ENCODE measurements around the gene PPP1R14B.
A peak's percentile ranks its signal among the peaks of the same experiment; 100 is the strongest.

PPP1R14B gene

DNA sequence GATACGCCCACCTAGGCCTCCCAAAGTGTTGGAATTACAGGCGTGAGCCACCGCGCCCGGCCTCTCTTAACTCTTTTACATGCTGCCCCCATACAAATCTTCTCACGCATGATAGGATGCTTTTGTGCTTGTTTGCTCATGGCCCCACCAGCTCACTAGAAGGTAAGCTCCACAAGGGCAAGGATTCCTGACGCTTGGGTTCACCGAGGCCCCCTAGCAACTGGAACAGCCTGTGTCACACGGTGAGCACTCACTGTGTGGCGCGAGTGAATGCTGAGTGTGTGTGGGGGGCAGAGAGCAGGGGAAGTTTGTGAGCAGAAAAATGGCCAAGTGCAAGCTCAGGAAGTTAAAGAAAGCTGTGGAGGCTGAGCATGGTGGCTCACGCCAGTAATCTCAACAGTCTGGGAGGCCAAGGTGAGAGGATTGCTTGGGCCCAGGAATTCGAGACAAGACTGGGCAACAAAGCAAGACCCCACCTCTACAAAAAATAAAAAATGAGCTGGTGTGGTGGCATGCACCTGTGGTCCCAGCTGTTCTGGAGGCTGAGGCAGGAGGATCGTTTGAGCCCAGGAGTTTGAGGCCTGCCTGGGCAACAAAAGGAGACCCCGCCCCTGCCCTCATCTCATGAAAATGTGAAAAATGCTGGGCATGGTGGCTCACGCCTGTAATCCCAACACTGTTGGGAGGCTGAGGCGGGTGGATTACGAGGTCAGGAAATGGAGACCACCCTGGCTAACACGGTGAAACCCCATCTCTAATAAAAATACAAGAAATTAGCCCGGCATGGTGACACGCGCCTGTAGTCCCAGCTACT, 35.4 kb upstream of the PPP1R14B start:
- no peak for DNase-seq (ENCODE audit: low spot score)

DNA sequence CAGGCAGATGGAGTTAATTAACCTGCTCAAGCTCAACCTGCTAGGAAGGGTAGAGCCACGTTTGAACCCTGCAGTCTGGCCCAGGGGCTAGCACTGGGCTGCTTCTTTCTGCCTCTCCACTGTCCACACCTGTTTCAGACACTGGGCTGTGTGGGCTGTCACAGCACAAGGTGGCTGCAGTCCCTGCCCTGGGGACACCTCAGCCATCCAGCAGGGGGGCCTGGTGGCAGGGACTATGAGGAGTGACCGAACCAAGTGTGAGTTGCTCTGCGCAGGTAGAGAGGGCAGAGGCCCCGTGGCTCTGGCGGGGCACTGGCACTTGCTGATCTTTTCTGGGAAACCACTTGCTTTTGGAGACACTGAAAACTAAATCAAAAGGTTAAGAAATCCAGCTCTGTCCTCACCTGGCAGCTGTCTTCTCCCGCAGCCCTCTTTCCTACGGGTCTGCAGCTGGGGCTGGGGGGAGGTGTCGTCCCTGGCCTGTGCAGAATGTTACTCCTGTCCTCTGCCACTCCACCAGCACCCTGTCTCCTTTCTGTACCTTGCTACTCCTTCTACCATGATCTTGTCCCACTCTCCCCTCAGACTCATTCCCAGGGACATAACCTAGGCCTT, 31.9 kb upstream of the PPP1R14B start:
- DNase-seq (ENCODE audit: low spot score) = no peak

DNA sequence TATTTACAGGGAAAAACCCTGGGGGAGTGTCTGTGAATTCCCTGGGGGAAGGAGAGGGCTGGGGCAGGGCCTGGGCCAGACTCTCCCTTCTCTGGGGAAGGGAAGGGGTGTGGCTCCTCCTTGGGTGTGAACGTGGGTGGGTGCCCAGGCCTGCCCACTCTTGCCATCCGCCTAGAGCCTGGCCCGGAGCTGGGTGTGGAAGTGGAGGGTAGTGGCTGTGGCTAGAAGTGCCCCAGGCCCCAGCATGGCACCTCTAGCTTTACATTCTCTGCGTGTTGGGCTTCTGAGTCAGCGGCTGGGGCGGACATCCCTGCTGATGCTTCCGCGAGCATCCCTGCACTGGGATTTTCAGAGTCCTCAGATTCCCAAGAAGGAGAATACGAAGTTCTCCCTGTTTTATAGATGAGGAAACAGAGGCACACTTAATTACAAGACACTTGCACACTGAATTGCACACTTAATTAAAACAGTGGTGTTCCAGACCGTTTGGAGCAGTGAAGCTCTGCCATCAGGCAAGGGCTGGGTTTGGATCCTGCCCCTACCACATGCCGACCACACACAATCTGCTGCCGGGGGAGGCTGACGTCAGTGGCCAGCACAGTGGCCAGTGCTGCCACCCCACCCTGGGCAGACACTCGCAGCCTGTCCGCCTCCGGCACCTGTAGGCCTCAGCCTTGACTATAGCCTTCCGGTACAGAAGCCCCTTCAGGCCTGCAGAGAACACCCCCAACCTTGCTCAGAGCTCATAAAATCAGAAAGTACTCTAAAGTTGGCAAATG, 30.1 kb upstream of the PPP1R14B start:
- peak; percentile 78 for DNase-seq (ENCODE audit: low spot score)

DNA sequence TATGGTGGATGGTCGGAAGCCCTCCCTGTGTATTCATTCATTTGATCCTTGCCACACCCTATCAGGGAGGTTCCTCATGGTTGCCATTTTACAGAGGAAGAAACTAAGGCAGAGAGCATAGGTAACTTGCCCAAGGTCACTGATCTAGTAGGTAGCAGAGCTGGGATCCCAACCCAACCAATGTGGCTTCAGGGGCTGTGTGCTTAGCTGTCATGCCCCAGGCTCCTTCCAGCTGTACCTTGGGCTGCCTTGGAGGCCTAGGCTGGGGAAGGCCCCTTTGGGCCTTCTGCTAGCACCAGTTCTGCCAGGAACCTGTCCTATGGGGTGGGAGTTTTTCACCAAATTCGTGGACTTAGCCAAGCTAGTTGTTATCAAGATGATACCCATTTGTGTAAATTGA, 29.1 kb upstream of the PPP1R14B start:
- no peak for DNase-seq (ENCODE audit: low spot score)

DNA sequence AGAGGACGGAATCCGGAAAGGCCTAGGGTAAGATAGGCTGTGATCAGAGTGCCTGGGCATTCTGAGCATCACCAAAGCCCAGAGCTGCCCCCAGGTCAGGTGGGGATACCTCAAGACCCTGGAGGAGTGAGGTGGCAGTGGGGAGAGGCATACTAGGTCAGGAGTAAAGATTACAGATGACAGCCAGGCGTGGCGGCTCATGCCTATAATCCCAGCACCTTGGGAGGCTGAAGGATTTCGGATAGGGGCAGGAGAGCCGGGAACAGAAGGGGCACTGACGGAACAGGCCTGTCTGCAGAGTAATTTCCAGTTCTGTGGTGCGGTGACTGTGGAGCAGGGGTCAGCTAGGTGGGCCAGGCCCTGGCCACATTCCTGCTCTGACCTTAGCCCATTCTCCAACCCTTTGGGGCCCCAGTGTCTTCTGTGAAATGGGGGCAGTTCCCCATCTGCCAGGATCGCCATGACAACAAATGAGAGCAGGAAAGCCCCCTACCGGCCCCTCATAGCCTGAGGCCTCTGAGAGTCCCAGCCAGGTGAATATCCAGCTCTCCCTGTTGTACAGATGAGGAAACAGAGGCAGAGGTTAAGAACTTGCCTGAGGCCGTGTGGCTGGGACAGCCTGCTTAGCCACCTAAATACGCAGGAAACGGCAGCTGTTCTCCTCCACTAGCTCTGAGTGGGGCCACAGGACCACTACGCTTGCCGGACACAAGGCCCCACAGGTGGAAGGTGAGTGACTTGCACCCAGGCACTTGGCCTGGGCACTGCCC, 28.5 kb upstream of the PPP1R14B start:
- no peak for DNase-seq (ENCODE audit: low spot score)

DNA sequence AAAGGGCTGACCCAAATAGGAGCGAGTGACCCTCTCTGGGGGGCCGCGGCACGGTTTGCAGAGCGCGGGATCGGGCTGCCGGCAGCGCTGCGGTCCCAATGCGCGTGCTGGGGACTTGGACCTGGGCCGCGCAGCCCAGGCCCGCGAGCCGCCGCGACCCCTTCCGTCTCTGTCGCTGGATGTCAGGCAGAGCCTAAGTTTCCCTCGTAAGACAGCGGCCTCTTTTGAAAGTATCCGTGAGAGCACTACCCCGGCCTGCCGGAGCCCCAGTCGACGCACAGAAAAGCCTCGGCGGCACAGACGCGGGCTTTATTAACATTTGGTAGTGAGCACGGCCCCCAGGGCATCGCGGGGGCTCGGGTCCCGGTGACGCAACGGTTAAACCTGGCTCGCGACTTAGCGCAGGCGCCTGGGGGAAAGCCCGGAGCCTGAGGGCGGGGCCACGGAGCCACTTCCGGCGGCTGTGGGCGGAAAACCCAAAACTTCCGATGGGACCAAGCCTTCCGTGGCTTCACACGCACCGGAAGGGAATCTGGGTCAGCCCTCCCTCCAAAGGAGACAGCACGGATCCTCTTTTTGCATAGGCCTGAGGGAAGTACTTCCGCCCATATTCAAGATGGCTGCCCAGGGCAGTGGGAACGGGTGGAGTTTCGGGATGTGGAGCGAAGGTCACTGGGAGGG, 22.9 kb upstream of the PPP1R14B start:
- peak; percentile 98 for DNase-seq (ENCODE audit: low spot score)

DNA sequence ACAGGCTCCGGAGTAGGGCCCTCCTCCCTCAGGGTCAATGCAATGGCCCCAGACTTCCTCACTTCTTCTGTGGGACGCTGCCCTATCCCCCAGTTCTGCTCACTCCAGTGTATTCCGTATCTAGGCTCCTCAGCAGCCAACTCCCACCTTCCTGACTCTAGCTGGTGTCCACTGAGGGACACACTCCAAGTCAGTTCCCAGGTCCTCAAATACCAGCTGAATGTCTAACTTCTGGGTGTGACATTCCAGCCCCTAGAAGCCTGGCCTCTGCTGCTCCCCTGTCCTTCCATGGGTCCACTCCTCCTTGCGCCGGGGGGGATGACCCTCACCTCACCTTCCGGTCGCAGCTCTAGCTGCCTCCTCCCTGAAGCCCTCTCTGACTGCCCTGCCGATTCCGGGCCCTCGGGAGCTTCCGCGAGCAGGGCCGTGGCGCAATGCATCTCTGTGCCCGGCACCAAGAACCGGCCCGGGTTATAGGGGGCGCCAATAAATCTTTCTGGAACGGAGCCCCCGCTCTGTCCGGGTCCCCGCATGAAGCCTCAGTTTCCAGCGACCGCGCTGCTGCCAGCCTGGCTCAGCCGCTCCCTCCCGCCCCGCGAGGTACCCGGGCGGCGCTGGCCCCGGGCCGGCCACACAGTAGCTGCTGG, 22.3 kb upstream of the PPP1R14B start:
- peak; percentile 29 for DNase-seq (ENCODE audit: low spot score)

DNA sequence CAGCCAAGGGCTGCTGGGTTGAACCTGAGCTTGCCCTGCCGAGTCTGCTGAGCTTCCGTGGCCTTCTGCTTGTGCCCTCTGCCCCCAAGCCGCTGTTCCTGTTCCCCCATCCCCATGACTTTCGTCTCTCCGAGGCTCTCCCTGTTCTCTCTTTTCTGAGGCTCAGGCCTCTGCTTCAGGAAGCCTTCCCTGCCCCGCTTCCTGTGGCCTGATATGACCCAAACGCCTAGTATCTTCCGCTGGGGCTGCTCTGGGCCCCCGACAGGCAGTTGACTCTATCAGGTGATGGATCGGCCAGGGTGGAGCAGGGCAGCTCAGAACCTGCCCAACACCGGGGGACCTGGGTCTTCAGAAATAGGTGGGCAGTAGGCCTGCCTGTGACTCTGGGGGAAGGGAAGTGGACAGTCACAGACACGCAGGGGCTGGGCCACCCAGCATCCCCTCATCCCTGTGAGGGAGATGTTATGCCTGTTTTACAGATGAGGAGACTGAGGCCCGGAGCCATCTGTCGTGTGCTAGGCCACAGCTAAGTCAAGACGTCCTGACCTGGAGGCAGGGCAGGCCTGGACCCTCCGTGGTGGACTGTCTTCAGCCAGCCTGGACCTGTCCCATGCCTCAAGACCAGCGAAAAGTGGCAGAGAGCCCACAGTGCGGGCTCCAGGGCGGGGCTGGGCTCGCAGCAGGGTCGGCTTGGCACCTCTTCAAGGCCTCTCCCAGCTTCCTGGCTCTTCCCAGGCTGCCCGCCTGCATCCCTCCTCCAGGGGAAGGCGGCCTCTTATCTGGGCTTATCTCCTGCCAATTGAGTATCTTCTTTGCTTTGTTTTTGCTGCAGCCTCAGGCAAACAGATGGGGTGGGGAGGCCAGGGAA, 21.5 kb upstream of the PPP1R14B start:
- no peak for DNase-seq (ENCODE audit: low spot score)

DNA sequence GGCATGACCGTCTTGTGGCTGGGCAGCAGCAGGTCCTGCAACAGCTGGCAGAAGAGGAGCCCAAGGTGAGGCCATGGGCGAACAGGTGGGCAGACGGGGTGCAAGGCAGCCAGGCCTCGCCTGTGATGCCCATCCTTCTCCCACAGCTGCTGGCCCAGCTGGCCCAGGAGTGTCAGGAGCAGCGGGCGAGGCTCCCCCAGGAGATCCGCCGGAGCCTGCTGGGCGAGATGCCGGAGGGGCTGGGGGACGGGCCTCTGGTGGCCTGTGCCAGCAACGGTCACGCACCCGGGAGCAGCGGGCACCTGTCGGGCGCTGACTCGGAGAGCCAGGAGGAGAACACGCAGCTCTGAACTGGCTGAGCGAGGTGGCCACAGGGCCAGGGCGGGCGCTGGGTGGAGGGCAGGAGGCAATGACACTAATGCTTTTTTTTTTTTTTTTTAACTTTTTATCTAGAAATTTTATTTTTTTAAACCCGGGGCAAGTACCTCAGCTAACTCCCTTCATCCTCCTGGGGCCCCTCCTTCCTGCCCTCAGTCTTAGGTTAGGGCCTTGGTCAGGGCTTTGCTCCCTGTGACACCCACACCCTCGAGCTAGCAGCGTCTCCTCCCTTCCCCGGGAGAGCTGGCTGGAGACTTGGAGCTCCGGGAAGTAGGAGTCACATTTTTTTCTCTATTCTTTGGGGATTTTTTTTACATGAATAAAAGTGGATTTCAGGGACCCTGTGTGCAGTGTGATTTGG, 20.6 kb upstream of the PPP1R14B start:
- DNase-seq (ENCODE audit: low spot score) = no peak

DNA sequence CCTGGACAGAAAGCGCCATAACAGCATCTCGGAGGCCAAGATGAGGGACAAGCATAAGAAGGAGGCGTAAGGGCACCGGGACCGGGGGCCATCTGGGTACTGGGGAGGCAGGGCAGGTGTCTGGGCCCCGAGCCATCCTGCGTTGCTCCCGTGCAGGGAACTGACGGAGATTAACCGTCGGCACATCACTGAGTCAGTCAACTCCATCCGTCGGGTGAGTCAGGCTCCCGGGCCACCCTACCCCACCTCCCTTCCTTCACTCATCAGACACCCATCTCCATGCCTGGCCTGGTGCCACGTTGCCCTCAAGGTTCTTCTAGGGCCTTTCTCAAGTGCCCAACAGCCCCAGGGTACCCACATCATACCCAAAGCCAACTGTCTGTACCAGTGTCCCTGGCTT, 19.6 kb upstream of the PPP1R14B start:
- no peak for DNase-seq (ENCODE audit: low spot score)

DNA sequence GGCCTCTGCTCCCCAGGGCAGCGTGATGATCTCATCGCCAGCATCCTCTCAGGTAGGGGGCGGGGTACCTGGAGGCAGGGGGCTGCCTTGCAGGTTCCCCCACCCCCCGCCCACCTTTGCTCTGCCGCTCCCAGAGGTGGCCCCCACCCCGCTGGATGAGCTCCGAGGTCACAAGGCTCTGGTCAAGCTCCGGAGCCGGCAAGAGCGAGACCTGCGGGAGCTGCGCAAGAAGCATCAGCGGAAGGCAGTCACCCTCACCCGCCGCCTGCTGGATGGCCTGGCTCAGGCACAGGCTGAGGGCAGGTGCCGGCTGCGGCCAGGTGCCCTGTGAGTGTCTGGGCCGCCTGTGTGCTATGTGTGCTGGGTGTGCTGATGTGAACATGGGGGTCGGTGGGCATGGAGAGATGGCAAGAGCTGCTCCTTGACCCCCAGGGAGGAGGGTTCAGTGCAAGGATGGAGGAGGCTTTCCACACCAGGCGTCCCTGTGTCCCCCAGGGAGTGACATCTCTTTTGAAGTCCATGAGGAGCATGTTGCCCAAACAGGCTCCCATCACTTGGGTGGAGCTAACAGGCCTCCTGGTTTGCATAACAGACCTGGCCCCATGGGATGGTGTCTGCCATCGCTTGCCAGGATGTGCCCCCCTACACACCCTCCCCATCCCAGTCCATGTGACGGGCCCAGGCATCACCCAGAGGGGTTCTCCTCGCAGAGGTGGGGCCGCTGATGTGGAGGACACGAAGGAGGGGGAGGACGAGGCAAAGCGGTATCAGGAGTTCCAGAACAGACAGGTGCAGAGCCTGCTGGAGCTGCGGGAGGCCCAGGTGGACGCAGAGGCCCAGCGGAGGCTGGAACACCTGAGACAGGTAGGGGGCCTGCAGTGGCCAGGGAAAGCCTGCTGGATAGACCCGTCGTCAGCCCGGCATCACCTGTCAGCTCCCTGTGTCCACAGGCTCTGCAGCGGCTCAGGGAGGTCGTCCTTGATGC, 18.7 kb upstream of the PPP1R14B start:
- DNase-seq (ENCODE audit: low spot score) = no peak

DNA sequence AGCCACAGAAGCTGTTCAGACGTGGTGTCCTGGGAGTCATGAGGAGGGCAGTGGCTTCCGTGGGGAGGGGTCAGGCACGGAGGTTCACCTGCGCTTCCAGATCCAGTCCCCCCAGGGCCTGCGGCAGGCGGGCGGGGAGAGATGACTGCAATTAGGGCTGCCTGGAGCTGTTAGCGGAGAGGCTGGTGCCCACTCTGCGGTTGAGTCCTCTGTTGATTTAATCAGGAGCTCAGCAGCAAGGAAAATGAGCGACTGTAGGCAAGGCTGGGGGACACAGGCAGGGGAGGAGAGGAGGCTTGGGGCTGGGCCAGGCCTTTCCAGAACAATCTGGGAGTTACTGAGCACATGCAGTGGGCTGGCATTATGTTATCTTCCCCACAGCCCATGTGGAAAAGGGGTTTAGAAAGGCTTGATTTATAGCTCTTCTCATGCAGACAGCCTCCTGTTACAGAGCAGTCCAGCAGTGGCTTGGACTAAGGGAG, 17.7 kb upstream of the PPP1R14B start:
- DNase-seq (ENCODE audit: low spot score) = no peak

DNA sequence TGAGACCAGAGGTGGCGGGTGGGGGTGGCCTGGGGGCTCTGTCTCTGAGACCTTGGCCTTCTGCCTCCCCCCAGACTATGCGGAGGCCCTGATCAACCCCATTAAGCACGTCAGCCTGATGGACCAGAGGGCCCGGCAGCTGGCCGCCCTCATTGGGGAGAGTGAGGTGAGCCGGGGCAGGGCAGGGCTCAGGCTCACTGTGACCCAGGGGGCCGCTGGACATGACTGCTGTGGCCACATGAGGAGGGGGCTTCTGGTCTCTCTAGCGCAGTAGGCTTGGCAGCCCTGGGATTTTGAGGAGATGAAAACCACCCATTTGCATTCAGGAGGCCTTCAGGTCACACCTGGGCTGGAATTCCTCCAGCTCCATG, 17.2 kb upstream of the PPP1R14B start:
- DNase-seq (ENCODE audit: low spot score) = no peak

DNA sequence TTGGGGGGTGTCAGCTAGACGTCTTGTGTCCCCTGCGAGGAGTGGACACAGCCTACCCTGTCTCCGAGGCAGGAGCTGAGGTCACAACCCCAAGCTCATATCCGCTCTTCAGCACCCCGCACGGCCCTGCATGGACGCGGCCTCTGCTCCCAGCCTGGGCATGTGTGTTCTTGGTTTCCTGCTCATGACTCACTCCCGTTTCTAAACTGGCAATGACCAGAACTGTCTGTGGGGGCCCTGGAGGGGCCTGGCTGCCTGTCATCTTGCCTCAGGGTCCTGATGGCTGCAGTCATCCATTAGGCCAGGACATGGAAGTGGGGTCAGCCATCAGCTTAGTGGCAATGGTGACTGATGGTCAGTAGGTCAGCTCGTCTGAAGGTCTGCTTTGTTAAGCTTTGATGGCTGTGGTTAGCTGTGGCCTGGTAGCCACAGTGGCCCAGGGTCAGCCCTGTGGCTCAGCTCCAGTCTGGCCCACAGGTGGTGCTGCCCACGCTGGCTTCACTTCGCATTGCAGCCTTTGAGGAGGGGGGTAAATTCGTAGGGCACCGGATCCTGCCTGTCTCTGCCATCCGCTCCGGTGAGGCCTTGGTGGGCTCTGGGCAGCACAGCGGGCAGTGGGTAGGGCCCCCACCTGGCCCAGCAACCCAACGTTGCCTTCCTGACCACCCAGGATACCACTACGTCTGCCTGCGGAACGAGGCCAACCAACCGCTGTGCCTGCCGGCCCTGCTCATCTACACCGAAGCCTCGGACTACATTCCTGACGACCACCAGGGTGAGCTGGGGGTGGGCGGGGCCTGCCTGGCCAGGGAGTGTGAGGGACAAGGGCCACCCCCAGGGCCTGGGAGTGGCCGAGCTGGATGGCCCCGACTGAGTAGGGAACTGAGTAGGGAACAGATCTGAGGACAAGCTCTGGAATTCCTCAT, 16.5 kb upstream of the PPP1R14B start:
- DNase-seq (ENCODE audit: low spot score) = no peak

DNA sequence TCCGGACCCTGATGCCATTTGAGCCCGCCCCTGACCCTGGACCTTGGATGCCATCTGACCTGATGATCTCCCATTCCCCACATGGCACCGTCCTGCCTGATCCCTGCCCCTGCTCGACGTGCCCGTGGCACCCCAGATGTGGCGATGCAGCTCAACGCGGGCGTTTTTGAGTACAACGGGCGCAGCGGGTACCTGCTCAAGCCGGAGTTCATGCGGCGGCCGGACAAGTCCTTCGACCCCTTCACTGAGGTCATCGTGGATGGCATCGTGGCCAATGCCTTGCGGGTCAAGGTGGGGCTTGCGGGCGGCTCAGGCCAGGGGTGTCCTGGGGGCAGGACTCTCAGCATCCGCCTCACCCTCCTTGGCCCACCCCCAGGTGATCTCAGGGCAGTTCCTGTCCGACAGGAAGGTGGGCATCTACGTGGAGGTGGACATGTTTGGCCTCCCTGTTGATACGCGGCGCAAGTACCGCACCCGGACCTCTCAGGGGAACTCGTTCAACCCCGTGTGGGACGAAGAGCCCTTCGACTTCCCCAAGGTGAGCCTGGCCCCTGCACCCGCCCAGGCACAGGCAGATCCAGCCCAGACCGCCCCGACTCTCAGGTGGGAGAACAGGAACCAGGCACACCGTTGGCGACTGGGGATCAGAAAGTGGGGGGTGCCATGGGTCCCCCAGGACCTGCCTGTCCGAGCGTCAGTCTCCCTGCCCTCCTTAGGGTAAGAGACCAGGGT, 15.7 kb upstream of the PPP1R14B start:
- no peak for DNase-seq (ENCODE audit: low spot score)

DNA sequence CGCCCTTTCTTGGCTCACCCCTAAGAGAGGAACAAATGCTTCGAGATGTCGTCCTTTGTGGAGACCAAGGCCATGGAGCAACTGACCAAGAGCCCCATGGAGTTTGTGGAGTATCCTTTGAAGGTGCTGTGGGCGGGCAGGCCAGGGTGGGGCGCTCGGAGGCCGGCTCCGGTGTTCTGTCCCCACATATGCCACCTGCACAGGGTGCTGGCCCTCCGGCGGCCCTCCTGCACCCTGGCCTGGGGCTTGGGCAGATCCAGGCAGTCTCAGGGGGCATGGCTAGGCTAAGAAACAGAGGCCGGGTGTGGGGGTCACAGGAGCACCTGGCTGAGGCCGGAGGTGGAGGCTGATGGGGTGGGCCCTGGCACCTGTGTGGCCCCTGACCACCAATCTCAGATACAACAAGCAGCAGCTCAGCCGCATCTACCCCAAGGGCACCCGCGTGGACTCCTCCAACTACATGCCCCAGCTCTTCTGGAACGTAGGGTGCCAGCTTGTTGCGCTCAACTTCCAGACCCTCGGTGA, 14.9 kb upstream of the PPP1R14B start:
- no peak for DNase-seq (ENCODE audit: low spot score)

All from hematopoietic multipotent progenitor cell treated with erythropoietin and hydrocortisone succinate and interleukin-3 and kit ligand, for 15 days (in vitro differentiated cells).